ENCODE data around the gene AREL1.

DNA sequence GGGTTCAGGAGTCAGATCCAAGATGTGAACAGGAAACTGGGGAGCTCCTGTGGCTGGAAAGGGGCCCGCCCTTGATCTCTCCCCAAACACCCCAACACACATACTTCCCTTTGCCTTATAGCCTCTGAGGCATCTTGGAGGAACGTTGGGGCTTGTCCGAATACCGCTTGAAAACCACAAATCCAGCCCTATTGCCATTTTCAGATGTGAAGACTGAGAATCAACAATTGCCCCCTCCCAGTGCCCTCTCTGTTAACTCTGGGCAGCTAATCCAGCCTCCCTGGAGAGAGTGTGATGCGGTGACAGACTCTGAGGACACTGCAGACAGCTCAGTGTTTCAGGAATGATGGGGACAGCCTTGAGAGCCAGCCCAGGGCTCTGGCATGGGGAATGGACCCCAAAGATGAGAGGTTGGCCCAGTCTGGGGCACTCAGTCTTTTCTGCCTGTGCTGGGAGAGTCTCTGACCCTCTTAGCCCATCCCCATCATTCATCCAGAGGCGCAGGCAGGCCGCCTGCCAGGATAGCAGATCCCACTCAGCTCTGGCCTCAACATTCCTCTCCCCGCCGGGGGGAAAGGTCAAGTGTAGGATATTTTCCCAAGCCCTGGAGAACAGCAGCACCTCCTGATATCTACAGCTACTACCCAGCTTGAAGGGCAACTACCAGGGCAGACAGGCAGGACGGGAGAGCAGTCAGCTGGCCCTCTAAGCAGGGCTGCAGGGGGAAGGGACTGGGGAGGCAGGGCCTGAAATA is 76.3 kb downstream of the AREL1 start:
- TF ChIP-seq, protein P1, sequence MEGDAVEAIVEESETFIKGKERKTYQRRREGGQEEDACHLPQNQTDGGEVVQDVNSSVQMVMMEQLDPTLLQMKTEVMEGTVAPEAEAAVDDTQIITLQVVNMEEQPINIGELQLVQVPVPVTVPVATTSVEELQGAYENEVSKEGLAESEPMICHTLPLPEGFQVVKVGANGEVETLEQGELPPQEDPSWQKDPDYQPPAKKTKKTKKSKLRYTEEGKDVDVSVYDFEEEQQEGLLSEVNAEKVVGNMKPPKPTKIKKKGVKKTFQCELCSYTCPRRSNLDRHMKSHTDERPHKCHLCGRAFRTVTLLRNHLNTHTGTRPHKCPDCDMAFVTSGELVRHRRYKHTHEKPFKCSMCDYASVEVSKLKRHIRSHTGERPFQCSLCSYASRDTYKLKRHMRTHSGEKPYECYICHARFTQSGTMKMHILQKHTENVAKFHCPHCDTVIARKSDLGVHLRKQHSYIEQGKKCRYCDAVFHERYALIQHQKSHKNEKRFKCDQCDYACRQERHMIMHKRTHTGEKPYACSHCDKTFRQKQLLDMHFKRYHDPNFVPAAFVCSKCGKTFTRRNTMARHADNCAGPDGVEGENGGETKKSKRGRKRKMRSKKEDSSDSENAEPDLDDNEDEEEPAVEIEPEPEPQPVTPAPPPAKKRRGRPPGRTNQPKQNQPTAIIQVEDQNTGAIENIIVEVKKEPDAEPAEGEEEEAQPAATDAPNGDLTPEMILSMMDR (IDR thresholded peaks at IDR 0.05; ENCODE audit: low read depth, low read length, poor library complexity, severe bottlenecking): no peak
- no peak for TF ChIP-seq EZH2phosphoT487 (IDR thresholded peaks at IDR 0.05; ENCODE audit: borderline replicate concordance, low read length)
